ENCODE results near the gene LLCFC1.

Gene LLCFC1

DNA sequence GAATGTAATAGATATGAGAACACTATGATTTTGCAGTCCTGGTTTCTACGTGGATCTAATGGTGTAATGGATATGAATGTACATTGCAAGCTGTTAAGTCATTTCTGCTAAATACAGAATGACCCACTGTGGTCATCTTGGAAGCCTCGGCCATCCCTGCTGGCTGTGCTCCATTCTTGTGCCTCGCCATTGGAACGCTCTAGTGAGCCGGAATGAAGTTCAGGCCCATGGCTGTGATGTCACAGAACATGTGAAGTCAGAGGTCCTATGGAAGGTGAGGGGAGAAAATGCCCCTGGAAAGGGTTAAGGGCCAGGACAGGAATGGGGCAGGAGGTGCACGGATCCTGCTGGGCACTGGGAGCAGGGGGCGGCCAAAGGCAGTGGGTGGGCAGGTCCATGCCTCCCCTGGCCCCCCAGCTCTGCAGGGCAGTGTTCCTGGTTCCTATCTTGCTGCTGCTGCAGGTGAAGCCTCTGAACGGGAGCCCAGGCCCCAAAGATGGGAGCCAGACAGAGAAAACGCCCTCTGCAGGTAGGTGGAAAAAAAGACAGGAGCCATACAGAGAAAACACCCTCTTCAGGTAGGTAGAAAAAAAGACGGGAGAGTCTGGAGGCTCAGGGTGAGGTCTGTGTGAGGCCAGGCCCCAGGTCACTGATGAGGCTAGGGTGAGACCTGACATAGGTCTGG lies at the start of gene LLCFC1:
Gene LLCFC1 (plus strand): TSS at position 259 of the 685 bp plus-strand sequence. CDS start 138 bp downstream, at position 397.
- Histone ChIP-seq H3K27me3 (replicated peaks) (no peaks in the 10 kb centered on the region), H3K36me3 (replicated peaks) (no peaks in the 10 kb centered on the region), H3K4me3 (ENCODE audit: low read depth, low read length) (no peak within 1 kb of the TSS), H3K27ac (no peak within 1 kb of the TSS)
- TF ChIP-seq, protein P1, sequence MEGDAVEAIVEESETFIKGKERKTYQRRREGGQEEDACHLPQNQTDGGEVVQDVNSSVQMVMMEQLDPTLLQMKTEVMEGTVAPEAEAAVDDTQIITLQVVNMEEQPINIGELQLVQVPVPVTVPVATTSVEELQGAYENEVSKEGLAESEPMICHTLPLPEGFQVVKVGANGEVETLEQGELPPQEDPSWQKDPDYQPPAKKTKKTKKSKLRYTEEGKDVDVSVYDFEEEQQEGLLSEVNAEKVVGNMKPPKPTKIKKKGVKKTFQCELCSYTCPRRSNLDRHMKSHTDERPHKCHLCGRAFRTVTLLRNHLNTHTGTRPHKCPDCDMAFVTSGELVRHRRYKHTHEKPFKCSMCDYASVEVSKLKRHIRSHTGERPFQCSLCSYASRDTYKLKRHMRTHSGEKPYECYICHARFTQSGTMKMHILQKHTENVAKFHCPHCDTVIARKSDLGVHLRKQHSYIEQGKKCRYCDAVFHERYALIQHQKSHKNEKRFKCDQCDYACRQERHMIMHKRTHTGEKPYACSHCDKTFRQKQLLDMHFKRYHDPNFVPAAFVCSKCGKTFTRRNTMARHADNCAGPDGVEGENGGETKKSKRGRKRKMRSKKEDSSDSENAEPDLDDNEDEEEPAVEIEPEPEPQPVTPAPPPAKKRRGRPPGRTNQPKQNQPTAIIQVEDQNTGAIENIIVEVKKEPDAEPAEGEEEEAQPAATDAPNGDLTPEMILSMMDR (IDR thresholded peaks at IDR 0.05; ENCODE audit: low read depth, low read length, missing control alignments): no peak
- no peak for DNase-seq
- in situ Hi-C loops (cut with HindIII; ENCODE audit: low pct_ligation_motif_present, low sequenced_read_pairs): no loop called here

DNA sequence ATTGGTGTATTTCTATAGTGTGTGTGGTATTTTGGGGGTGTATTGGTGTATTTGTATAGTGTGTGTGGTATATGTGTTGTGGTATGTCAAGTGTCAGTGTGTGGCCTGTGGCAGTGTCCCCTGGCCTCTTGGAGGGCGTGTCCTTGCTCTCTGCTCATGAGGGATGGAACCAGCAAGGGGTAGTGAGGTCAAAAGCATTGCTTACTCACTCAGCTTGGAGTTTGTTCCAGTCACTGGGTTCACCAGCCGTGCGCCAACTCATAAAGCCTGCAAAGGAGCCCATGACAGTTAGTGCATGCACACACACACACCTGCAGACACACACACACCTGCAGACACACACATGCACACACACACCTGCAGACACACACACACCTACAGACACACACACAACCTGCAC lies 49.5 kb upstream of the LLCFC1 start:
- Histone ChIP-seq H3K36me3 (replicated peaks) (no peaks in the 10 kb centered on the region), H3K27ac (no peak overlapping the region), H3K27me3 (replicated peaks) (peaks cover under 1% of the 10 kb centered on the region), H3K4me3 (ENCODE audit: low read depth, low read length) (no peak overlapping the region)
- TF ChIP-seq, protein P1 (IDR thresholded peaks at IDR 0.05; ENCODE audit: low read depth, low read length, missing control alignments): no peak
- DNase-seq: no peak
- in situ Hi-C loops (cut with HindIII; ENCODE audit: low pct_ligation_motif_present, low sequenced_read_pairs): no loop called here

DNA sequence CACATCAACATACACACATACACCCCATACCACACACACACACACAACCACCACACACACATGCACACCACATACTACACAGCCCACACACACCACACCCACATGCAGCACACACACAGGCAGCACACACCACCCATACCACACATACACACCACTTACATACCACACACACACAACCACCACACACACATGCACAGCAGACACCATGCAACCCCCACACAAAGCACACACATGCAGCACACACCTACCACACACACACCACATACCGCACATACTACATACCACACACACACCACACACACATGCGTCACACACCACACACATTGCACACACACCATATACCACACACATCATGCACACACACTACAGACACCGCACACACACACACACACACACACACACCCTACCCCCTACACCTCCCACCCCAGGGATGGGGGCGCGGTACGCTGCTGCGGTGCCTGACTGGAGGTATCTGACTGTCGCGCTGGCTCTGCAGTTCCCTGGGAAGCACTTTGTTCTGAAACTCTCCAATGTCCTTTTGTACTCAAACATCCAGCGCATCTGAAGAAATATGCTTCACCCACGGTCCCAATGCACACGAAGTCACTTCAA lies 48.3 kb upstream of the LLCFC1 start:
- in situ Hi-C loops (cut with HindIII; ENCODE audit: low pct_ligation_motif_present, low sequenced_read_pairs): no loop called here
- TF ChIP-seq, protein P1 (IDR thresholded peaks at IDR 0.05; ENCODE audit: low read depth, low read length, missing control alignments): no peak
- no peaks in the 10 kb centered on the region for H3K36me3 ChIP-seq (replicated peaks)
- H3K4me3 ChIP-seq (ENCODE audit: low read depth, low read length): no peak overlapping the region
- H3K27ac ChIP-seq: no peak overlapping the region
- H3K27me3 ChIP-seq (replicated peaks): peaks cover 4% of the 10 kb centered on the region
- no peak for DNase-seq

DNA sequence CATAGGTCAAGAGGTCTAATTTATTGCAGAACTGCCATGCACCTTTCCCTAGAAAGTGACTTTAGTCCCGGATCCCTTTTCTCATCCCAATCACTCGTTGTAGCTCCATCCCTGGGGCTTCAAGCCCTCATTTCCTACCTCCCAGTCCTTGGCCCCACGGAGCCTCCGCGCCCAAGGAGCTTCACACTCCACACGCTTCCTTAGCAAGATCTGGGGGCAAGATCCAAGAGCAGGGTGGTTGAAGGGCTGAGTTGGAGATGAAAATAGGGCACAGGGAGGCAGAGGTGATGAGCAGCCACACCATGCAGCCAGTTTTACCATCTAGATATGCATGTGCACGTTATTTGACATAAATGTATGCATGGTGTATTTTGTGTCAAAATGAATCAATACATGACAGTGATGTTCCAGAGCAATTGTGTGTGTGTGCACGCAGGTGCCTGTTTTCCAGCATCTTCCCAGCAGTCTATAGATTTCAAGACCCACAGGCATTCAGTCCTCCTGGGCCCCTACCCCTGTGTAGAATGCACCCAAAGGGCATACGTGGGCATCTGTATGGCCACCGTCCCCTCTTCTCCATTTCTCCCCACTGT lies 47.7 kb upstream of the LLCFC1 start:
- in situ Hi-C loops (cut with HindIII; ENCODE audit: low pct_ligation_motif_present, low sequenced_read_pairs): no loop called here
- TF ChIP-seq, protein P1 (IDR thresholded peaks at IDR 0.05; ENCODE audit: low read depth, low read length, missing control alignments): no peak
- no peaks in the 10 kb centered on the region for H3K36me3 ChIP-seq (replicated peaks)
- no peak overlapping the region for H3K4me3 ChIP-seq (ENCODE audit: low read depth, low read length)
- no peak for DNase-seq
- H3K27ac ChIP-seq: no peak overlapping the region
- H3K27me3 ChIP-seq (replicated peaks): peaks cover 5% of the 10 kb centered on the region

DNA sequence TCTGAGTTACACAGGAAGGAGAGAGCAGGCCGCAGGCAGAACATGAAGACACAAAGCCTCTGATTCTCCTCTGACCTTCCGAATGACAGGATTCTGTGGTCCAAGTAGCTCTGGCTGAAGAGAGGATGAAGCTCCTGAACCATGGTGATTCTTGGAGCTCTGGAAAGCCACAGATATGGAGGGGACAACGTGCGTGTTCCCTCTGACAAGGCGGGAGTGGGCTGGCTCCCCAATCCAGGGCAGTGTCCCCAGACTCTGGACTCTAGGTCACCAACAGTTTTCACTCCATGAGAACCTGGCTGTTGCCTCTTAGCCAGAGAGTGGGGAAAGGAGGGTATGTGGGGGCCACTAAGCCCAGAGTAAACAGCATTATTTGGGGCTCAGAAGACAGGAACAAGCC lies 46.3 kb upstream of the LLCFC1 start:
- Histone ChIP-seq H3K36me3 (replicated peaks) (no peaks in the 10 kb centered on the region), H3K27me3 (replicated peaks) (peaks cover 5% of the 10 kb centered on the region), H3K4me3 (ENCODE audit: low read depth, low read length) (no peak overlapping the region), H3K27ac (no peak overlapping the region)
- in situ Hi-C loops (cut with HindIII; ENCODE audit: low pct_ligation_motif_present, low sequenced_read_pairs): no loop called here
- no peak for DNase-seq
- TF ChIP-seq, protein P1 (IDR thresholded peaks at IDR 0.05; ENCODE audit: low read depth, low read length, missing control alignments): no peak

Measured in brain microvascular endothelial cell (primary cell).